Caki2 (cell line): ENCODE results near the gene ABHD2. TPM values are rescaled to one million over a fixed set of nuclear protein-coding genes. Genes with fewer than 3 reads are reported as not detected.
A peak's percentile ranks its signal among the peaks of the same experiment; 100 is the strongest.

Source experiments
- DNase-seq: peaks from one replicate; pipeline ENCODE4 v3.0.0-alpha.2; 2015; ENCODE audit warnings: low read depth
- in situ Hi-C: cut with HindIII; loops from 2 replicates; pipeline ENCODE4 v1.10.0; 2016; ENCODE audit warnings: low sequenced_read_pairs, low pct_unique_long_range_greater_than_20kb, mixed read lengths
- total RNA-seq: library from RNA; depleted of rRNA; stranded (reverse); fragments of >200 nt; shearing (Covaris generic); gene quantifications from 2 replicates; pipeline ENCODE4 v1.2.3, GENCODE V29; 2014; ENCODE audit warnings: low replicate concordance

The ABHD2 gene
- total RNA-seq, 1 experiment from 2014 or later: 14.9 TPM

DNA sequence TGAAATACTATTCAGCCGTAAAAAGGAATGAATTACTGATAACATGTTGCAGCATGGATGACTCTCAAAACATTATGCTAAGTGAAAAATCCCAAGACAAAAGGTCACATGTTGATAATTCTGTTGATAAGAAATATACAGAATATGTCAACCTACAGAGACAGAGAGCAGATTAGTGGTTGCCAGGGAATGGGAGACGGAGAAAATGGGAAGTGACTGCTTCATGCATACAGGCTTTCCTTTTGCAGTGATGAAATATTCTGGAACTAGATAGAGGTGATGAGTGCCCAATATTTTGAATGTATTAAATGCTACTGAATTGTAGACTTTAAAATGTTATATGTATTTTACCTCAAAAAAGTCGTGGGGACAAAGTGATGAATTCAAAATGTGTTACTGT lies 56.2 kb downstream of the ABHD2 start:
- in situ Hi-C loops: no loop called here

DNA sequence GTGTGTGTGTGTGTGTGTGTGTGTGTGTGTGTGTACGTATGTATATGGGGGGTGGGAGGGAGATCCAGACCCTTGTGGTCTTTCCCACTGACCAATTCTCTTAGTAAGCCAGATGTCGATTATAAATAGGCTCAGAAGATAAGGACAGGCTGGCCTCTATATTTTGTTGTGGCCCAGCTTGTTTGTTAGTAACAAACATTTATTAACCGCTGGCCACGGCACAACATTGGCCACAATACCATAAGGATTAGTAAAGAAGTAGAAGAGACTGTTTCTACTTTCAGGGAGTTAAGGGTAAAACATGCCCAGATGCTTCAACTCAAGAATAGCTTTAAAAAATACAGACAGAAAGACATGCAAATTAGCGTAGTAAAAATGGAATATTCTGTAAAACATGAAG lies 58.1 kb downstream of the ABHD2 start:
- DNase-seq: no peak
- in situ Hi-C loops: no loop called here

More for the DNA sequence above, 56.2 kb downstream of the ABHD2 start:
- DNase-seq: no peak

DNA sequence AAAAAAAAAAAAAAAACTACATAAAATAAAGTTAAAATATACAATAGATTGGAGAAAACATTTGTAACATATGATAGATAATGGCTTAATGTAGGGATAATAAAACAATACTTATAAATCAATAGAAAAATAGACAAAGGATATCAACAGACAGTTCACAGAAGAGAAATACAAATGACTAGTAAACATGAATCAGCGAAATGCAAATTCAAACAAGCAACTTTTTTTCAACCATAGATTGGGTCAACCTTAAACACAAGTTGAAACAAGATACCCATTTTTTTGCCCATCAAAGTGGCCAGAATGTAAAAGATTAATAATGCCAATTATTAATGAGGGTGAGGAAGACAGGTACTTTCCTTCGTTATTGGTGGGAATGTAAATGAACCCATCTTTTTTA lies 59.9 kb downstream of the ABHD2 start:
- in situ Hi-C loops: no loop called here
- DNase-seq: peak; percentile 20

DNA sequence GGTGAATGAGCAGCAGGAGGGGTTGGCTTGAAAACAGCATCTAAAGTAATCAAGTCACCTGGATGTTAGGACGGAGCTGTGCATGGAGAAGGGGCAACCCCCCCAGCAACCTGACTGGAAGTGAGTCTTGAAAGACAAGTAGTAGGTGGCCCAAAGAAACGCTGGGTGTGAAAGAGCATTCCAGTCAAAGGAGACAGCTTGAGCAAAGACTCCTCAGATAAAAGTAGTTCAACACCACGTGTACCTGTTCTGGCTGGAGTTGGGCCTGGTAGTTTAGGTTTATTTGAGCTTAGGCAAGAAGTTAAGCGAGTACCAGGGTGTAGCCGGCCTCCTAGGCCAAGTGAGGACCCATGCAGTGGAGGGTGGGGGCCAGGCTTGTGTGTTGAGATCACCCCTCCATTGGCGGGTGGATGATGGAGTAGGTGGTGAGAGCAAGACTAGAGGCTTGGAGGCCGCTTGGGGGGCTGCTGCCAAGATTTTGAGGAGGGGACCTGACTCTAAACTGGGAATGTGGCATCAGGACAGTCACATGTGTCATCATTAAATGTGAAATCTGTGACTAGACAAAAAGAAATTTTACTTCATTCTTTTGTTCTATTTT lies 61.3 kb downstream of the ABHD2 start:
- no peak for DNase-seq
- in situ Hi-C loops: no loop called here

DNA sequence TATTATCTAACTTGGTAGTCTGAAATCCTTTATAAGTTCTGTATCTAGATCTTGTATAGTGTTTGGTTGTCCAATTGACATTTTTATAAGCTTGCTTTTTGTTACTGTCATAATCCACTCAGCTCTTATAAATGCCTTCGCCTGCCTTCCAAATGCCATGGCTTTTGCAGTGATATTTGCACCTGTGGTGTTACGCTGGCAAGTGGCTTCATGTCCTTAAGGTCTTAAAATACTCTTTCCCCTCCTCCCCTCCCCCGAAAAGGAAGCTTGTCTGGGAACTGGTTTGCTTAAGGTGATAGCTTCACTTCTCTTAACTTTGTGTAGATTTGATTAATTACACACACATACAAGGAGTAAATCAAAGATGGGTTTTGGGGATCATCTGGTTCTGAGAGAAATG lies 62.0 kb downstream of the ABHD2 start:
- in situ Hi-C loops: no loop called here
- no peak for DNase-seq

DNA sequence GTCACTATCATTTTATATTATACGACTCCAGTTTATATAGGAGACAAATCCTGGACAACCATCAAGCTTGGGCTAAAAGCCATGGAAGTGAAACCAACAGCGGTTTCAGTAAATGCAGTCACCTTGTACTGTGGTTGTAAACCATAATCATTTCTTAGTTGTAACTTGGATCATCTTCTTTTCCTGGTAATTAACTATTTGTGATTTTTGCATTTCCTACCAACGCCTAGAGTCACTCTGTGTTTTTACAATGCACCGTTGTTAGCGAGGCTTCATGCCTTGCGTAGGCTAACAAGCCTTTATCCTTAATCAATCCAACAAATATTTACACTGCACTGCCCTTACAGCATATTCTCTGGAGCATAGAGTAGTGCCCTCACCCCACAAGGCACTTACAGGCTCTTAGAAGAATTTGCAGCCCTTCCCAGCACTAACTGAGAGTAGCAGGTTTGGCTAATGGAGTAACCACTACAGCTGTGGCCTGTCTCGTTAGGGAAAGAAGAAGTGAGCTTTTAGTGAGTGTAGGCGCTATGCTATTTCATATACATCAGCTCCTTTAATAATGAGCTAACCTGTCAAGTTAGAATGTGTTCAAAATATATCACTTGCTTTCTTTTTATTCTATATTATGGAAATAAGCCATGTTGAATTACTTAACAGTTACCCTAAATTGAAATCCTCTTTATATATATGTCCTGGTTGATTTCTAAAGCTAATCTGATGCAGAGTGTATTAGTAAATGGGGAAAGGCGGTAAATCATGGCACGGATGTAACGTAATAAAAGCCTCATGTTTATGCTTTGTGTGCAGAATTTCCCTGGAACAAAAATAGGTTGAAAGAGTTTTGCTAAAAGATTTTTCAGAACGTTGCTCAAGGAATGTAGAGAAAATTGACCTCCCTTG lies 62.8 kb downstream of the ABHD2 start:
- in situ Hi-C loops: no loop called here

DNA sequence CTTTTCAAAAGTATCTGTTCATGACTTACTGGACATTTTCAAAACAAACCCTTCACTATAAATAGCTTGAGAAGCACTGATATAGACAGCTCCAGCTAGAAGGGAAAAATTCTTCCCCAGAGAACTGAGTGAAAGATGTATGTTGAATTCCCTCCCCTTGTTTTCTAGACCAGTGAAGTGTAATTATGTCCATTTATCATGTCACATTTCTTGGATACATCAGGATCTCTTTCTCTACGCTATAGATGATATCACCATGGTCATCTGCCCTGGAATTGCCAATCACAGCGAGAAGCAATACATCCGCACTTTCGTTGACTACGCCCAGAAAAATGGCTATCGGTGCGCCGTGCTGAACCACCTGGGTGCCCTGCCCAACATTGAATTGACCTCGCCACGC lies 66.9 kb downstream of the ABHD2 start:
- in situ Hi-C loops: no loop called here

More for the DNA sequence above, 62.8 kb downstream of the ABHD2 start:
- no peak for DNase-seq

DNA sequence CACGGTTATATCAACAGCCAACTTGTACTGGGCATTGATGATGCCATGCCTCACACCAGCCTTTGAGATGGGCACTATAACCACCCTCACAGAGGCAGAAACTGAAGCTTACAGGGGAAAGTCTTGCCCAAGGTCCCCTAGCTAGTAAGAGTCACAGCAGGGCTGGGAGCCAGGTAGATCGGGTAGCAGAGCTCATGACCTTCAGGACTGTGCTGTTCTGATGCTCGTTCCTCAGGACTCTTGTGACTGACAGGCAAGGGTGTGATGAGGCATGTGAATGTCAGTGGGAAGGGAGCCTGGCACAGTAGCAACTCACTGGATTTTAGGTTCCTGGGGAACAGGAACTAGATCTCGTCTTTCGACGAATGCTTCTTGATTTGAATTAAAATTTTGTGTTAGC lies 67.4 kb downstream of the ABHD2 start:
- in situ Hi-C loops: no loop called here
- no peak for DNase-seq

More for the DNA sequence above, 66.9 kb downstream of the ABHD2 start:
- DNase-seq: no peak

DNA sequence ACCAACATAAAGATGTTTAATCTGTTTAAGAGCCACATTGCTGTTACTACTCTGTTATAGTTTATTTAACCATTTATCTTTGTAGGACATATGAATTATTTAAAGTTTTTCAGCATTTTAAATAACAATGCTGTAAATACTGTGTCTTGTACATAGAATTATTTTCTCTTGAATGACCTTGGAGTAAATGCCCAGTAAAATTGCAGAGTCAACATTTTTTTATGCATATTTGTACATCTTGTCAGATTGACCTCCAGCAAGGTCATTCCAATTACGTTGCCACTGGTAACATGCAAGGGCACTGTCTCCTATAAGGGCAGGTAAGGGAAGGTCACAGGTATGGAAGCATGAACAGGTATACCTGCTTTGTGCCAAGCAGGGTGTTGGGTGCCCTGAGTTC lies 68.8 kb downstream of the ABHD2 start:
- DNase-seq: no peak
- in situ Hi-C loops: no loop called here

DNA sequence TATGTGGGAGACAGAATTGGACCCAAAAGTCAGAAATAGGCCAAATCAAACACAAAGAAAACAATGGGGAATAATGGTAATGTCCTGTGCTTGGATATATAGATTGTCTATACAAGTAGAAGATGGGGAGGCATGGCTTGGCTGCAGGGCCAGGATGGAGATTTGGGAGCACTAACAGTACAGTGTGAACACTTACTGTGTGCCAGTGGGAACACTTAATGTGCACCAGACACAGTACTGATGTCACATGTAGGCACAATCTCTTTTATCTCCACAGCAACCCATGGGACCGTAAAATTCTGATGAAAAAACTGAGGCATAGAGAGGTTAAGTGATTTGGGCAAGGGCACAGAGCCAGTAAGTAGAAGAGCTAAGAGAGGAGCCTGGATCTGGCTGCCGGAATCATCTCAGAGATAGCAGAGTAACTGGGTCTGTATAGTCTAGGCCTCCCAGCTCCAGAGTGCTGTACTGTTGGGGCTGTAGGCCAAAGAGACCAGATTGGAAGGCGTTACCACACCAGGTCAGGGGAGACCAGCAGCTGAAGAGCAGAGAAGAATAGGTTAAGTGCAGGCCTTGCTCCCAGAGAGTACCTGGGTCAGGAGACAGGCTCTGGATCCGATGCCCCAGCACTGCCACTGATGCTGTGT lies 69.8 kb downstream of the ABHD2 start:
- DNase-seq: no peak
- in situ Hi-C loops: no loop called here

DNA sequence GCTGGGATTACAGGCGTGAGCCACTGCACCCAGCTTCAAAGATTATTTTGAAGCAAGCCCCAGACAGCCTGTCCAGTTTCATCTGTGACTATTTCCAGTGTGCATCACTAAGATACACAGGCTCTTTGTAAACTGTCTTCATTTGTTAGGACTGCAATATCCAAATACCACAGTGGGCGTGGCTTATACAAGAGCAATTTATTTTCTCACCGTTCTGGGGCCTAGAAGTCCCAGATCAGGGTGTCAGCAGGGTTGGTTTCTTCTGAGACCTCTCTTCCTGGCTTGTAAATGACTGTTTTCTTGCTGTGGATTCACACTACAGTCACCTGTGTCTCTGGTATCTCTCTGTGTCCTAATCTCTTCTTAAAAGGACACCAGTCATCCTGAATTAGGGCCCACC lies 73.4 kb downstream of the ABHD2 start:
- in situ Hi-C loops: no loop called here

DNA sequence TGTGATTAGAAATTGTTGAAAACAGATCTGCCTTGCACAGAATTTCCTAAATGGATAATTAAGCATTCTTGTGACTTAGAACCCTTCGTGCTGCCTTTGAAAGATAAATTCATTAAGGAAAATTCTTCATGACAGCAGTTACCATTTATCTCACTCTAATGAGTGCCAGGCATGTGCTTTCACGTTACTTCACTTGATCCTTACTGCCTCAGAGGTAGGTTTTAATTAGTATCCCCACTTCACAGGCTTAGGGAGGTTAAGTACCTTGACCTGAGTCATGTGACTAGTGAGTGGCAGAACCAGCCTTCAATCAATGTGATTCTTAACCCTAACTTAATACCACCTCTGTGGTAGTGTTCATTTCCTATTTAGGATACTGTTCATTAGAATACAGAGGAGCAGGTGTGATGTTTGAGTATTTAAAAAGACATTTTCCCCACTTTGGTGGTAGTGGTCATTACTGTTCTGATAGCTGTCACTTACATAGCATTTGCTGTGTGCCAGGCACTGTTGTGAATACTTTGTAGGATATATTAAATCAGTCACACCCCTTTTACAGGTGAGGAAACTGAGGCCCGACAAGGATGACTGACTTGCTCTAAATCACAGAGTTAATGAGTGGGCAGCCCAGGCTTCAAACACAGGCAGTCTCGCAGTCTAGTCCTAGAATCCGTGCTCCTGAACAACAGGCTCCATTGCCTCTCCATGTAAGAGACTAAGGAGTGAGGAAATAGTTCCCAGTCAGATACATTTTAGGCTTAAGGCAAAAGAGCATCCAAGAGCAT lies 75.2 kb downstream of the ABHD2 start:
- DNase-seq: no peak
- in situ Hi-C loops: no loop called here

More for the DNA sequence above, 73.4 kb downstream of the ABHD2 start:
- no peak for DNase-seq

DNA sequence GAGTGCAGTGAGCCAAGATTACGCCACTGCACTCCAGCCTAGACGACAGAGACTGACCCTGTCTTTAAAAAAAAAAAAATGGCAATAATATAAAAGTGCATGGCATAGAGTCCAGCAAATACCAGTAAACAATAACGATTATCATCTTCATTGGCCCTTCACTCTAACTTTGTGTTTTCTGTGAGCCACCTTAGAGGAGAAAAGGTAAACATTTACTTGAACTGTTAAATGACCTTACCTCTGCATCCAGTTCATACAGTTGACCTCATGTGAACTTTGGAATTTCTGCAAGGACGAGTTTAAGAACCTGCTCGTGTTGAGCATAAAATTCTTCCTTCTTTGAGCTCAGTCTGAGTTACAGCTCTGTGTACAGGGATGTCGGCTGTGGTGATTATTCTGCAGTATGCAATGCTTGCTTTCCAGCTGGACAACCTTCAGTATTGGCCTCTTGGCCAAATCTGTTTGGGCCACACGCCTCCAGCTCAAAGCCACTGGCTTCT lies 76.5 kb downstream of the ABHD2 start:
- in situ Hi-C loops: no loop called here

DNA sequence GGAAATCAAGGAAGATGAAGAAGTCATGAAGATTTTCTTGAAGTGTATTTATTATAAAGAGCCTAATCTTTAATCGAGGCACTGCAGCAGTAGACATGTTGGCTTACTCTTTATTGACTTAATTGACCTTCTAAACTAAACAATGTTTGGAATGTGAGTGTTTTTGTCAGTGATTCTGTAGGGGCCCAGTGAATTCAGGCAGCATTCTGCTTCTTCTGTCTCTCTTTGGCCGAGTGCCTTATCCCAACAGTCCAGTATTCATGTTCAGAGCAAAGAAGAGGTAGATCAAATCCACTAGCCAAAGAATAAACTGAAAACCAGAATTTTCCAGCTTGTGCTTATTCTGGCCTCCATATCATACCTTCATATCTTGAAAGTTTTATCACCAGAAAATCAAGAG lies 77.4 kb downstream of the ABHD2 start:
- in situ Hi-C loops: no loop called here

More for the DNA sequence above, 76.5 kb downstream of the ABHD2 start:
- DNase-seq: no peak

DNA sequence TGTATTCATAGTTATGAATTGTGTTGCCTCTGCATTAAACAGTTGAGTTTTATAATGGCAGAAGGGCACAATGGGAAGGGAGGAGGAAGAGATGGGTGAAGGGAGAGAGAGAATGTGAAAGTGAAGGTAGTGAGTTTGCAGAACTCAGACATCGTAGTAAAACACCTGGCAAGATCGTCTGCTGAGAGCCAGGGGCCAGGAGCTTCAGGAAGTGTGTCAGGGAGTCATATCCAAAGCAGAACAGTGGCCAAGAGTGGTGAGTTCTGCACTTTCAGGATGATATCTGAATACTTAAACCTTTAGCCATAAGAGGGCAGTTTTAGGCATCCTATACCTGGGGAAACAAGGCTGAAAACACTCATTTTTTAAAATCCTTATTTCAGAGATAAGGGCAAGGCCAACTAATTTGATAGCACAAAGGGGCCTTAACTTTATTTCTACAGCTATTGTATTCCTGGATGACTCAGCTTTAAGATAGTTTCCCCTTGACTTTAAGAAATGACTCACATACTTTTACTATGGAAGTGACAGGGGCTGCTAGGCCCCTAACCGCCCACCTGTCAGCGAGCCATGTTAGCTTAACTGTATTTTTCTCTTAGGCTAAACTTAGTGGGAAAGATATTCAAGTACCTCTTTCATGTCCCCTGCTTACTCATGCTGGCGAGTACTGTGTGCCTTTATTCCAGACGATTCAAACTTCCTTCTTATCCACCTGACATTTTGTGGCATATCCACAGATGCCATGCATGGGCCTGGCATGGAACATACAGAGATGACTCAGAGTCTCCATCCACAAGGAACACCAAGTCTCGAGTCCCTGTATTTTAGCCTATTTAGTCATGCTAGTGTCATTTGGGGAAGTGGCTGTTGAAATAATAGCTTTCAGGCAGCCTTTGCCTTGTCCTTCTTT lies 79.3 kb downstream of the ABHD2 start:
- in situ Hi-C loops: no loop called here
- peak; percentile 77 for DNase-seq

More for the DNA sequence above, 77.4 kb downstream of the ABHD2 start:
- no peak for DNase-seq

DNA sequence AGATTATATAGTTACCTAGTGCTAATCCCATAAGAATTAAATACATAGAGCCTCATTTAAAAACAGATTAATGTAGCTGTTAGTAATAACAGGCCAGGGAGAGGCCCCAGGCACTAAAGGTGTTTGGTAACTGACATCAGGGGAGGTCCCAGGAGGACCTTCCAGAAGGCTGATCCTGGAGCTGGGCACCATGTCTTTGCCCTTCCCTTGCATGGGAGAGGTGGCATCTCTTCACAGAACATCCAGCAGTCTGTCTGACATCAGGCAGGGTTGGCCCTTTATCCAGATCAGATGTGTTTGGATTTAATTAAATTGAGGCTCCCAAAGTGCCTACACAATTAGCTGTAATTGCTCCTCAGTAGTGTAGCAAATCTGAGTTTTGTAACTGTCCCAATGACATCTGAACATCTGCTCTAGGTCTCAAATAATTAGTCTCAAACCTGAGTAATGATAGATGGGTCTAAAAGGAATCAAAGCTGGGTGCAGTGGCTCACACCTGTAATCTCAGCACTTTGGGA lies 80.1 kb downstream of the ABHD2 start:
- DNase-seq: no peak
- in situ Hi-C loops: no loop called here

DNA sequence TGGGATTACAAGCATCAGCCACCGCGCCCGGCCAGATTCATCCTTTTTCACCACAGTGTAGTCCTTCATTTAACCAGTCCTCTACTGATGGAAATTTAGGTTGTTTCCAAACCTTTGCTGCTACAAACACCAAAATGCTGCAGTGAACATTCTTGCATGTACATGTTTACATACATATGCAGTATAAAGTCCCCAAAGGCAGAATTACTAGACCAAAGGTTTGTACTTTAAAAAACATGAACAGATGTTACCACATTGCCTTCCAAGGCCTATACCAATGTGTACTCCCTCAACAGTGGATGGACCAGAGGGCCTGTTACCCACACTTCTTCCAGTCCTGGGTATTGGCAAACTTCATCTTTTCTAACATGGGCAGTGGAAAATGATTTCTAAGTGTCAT lies 82.1 kb downstream of the ABHD2 start:
- DNase-seq: no peak
- in situ Hi-C loops: no loop called here
